Spinal cord (tissue), 10 donors: ENCODE results near the gene CYB561. TPM values are rescaled to one million over a fixed set of nuclear protein-coding genes. Genes with fewer than 3 reads are reported as not detected.

Experiments used
- DNase-seq, 6 donors: peaks; one replicate each; pipeline versions ENCODE4 v3.0.0 to v3.0.0-alpha.2; 2013 to 2015; ENCODE audit warnings: low spot score in 6 of 6, low read depth in 4 of 6
- H3K27ac ChIP-seq: one replicate; pipeline ENCODE4 v1.5.1; 2013; ENCODE audit warnings: low read depth, low read length, control low read depth
- H3K27me3 ChIP-seq: one replicate; pipeline ENCODE4 v1.6.1; 2013; ENCODE audit warnings: low read length; ENCODE audit not compliant: control insufficient read depth, insufficient read depth
- H3K36me3 ChIP-seq: one replicate; pipeline ENCODE4 v1.6.1; 2013; ENCODE audit warnings: low read length; ENCODE audit not compliant: control insufficient read depth, insufficient read depth
- H3K4me1 ChIP-seq: one replicate; pipeline ENCODE4 v1.6.1; 2013; ENCODE audit warnings: low read length; ENCODE audit not compliant: control insufficient read depth, insufficient read depth
- H3K4me3 ChIP-seq: one replicate; pipeline ENCODE4 v1.5.1; 2013; ENCODE audit warnings: low read depth, low read length, control low read depth
- H3K9me3 ChIP-seq: one replicate; pipeline ENCODE4 v1.6.1; 2013; ENCODE audit warnings: low read length; ENCODE audit not compliant: control insufficient read depth, insufficient read depth
- whole genome bisulfite sequencing: methylation state at CpG from one replicate; pipeline ENCODE4 v1.1.5; 2013; ENCODE audit warnings: missing lambda C conversion rate; ENCODE audit not compliant: insufficient coverage; 5-methylcytosine and 5-hydroxymethylcytosine counted together
- polyA plus RNA-seq, 2 donors: library from polyadenylated mRNA; unstranded; fragments of 120-200 nt; gene quantifications; one replicate each; pipeline ENCODE4 v1.2.1, GENCODE V29; 2013; ENCODE audit not compliant: insufficient read length in 2 of 2
- total RNA-seq, 2 donors: library from RNA; depleted of rRNA in 1 of 2; stranded (reverse); fragments of 120-200 nt in 1 of 2; fragments of >200 nt in 1 of 2; gene quantifications; one replicate each; pipeline versions ENCODE4 v1.2.3 to v1.2.4, GENCODE V29; 2013 to 2014
- donor health status: healthy.

The CYB561 gene
- total and polyA plus RNA-seq, 4 donors: 25.1 to 44.2 (median 35.1) TPM

DNA sequence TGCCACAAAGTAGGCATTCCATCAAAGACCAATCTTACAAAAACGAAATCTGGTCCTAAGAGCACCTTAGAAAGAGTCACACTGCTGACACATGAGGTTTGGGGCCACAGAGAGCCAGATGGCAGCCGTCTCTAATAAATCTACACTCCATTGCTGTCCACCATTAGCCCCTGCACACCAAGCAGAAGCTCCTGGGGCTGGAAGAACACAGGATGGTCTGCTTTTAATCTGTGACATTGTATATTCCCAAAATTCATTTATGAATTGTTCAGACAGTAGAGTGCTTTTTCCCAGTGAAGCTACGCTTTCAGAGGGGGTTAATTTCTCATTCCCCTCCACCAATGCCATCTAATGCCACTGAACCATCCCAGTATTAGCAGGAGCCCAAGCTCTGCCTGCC lies 1.6 kb downstream of the CYB561 start:
- Histone ChIP-seq H3K4me1 (peaks cover 39% of the 10 kb centered on the region), H3K27ac (no peak overlapping the region), H3K27me3 (no peaks in the 10 kb centered on the region), H3K4me3 (no peak overlapping the region), H3K9me3 (no peaks in the 10 kb centered on the region), H3K36me3 (peaks cover 15% of the 10 kb centered on the region)
- no peak for DNase-seq
- no CpG with 5 or more reads among the region's 3 CpGs for WGBS

DNA sequence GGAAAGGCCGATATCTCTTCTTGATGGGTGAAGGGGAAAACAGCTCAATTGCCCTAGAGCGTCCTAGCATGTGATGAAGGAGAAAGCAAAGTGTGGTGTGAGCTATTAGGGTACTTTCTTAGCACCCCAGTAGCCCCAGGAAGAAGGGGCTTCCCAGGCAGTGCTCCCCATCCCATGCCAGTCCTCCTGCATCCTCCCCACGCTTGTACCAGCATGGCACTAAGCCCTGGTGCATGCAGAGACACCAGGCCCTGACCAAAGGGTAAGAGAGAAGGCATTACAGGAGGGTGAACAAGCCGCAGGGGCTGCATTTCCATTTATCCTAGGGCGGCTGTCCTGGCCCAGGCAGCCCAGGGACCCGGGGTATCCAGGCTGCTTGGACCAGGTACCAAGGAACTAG lies 3.1 kb downstream of the CYB561 start:
- 99% methylated on average over 4 of the region's 6 CpGs for WGBS
- peaks cover 45% of the 10 kb centered on the region for H3K4me1 ChIP-seq
- peaks cover 15% of the 10 kb centered on the region for H3K36me3 ChIP-seq
- no peaks in the 10 kb centered on the region for H3K9me3 ChIP-seq
- no peak overlapping the region for H3K4me3 ChIP-seq
- no peak overlapping the region for H3K27ac ChIP-seq
- no peaks in the 10 kb centered on the region for H3K27me3 ChIP-seq
- no peak for DNase-seq

DNA sequence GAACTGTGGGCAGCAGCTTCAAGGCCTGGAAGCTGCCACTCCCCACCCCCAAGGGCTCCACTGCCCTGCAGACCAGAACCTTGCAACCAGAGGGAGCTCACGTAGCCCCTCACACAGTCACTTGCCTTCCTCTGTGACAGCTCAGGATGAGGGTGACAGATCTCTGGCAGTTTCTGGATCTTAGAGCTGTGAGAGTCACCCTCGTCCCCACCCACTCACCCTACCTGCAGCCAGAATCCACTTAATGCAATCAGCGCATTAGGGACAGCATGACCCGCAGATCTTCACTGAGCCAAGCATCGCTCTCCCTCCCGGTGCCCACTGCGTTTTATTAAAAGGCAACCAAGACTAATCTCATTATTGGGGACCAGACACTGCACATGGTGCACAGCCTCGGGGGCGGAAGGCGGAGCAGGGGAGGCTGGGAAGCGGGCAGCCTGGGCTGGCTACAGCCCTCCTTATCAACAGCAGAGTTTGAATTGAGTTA lies 3.5 kb downstream of the CYB561 start:
- Histone ChIP-seq H3K27me3 (no peaks in the 10 kb centered on the region), H3K27ac (no peak overlapping the region), H3K4me3 (no peak overlapping the region), H3K36me3 (peaks cover 15% of the 10 kb centered on the region), H3K4me1 (peaks cover 45% of the 10 kb centered on the region), H3K9me3 (no peaks in the 10 kb centered on the region)
- WGBS: 68% methylated on average over 10 of the region's 11 CpGs
- DNase-seq: no peak

DNA sequence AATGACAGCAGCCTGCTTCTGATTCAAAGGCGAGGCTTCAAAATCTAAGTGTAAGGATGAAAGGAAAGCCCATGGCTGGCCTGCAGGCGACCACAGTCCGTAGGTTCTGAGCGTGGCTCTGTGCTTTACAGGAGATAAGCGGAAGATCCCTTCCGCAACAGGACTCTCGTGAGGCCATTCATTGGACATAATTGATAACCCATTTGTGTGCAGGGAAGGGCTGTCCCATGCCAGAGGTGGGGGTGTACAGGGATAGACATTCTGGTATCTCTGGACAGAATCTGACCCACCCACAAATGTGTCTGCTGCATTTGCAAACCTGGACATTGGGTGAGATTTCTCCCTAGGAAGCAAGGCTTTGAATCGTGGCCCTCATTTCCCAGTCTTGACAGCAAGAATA lies 4.0 kb downstream of the CYB561 start:
- 75% methylated on average over 5 of the region's 8 CpGs for WGBS
- Histone ChIP-seq H3K27me3 (no peaks in the 10 kb centered on the region), H3K4me1 (peaks cover 45% of the 10 kb centered on the region), H3K27ac (no peak overlapping the region), H3K9me3 (no peaks in the 10 kb centered on the region), H3K36me3 (peaks cover 19% of the 10 kb centered on the region), H3K4me3 (no peak overlapping the region)
- DNase-seq: no peak

DNA sequence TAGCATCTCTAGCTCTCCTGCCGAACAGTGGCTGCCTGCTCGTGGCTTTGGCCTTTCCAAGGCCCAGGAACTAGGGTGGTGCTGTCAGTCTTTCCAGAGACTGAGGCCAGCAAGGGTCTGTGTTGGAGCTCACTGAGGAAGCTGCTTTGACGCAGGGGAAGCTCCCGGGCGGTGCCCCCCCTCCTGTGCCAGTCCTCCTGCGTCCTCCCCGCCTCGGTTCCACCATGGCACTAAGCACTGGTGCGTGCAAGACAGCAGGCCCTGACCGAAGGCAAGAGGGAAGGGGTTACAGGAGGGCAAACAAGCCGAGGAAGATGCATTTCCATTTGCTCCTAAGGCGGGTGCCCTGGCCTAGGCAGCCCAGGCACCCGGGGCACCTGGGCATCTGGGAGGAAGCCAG lies 4.5 kb downstream of the CYB561 start:
- Histone ChIP-seq H3K9me3 (no peaks in the 10 kb centered on the region), H3K4me1 (peaks cover 45% of the 10 kb centered on the region), H3K36me3 (peaks cover 24% of the 10 kb centered on the region), H3K27me3 (no peaks in the 10 kb centered on the region), H3K27ac (no peak overlapping the region), H3K4me3 (no peak overlapping the region)
- 87% methylated on average over 13 of the region's 13 CpGs for WGBS
- DNase-seq: no peak

DNA sequence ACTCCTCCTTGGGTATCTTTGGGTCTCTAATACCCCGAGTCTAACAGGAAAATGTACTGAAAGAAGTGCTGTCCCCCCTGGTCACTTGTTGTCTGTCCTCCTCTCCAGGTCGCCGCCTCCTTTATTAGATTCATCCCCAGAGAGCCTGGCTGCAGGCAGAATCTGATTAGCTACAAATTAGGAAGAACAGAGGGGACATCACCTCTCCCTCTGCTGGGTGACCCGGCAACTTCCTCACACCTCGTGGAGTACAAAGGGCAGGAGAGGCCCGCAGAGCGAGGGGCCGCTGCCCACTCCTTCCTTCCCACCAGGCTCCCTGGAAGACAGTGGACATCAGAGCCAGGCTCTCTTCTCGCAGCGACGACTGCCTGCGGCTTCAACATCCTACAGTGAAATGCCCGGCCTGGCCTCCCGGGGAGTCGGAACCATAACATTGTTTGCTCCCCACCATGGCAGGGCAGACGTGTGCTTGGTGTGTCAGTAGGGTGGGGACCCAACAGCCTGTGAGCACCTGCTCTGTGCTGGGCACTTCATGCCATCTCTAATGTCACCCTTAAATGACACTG lies 5.3 kb downstream of the CYB561 start:
- Histone ChIP-seq H3K4me3 (no peak overlapping the region), H3K27ac (no peak overlapping the region), H3K4me1 (peaks cover 44% of the 10 kb centered on the region), H3K9me3 (no peaks in the 10 kb centered on the region), H3K36me3 (peaks cover 32% of the 10 kb centered on the region), H3K27me3 (no peaks in the 10 kb centered on the region)
- 53% methylated on average over 10 of the region's 16 CpGs for WGBS
- no peak for DNase-seq

DNA sequence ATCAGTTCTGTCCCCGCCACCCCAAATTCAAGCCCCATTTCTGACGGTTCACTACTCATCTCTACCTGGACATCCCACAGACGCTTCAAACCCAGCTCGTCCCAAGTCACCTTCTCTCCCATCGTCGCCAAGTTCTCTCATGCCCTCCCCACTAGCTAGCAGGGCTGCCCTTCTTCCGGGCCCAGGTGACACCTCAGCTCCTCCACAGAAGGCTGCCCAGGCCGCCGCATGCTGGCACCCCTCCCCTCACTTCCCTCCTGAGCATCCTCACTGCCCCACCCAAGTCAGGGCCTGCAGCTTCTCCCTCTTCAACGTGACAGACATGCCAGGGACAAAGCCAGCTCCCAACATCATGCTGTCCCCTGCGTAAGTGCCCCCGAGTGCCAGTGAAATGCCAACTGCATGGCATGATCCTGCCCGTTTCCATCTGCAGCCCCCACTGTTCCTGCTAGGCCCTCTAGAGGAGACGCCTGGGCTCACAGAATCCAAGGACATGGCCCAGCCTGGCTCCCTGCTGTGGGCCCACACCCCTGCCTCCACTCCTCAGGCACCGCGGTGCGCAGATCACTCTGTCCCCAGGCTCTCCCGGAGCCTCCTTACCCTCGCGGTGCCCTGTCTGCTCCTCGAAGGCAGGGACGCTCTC lies 5.9 kb downstream of the CYB561 start:
- Histone ChIP-seq H3K4me1 (peaks cover 44% of the 10 kb centered on the region), H3K27me3 (no peaks in the 10 kb centered on the region), H3K4me3 (no peak overlapping the region), H3K27ac (no peak overlapping the region), H3K36me3 (peaks cover 38% of the 10 kb centered on the region), H3K9me3 (no peaks in the 10 kb centered on the region)
- no peak for DNase-seq
- WGBS: 72% methylated on average over 22 of the region's 22 CpGs

DNA sequence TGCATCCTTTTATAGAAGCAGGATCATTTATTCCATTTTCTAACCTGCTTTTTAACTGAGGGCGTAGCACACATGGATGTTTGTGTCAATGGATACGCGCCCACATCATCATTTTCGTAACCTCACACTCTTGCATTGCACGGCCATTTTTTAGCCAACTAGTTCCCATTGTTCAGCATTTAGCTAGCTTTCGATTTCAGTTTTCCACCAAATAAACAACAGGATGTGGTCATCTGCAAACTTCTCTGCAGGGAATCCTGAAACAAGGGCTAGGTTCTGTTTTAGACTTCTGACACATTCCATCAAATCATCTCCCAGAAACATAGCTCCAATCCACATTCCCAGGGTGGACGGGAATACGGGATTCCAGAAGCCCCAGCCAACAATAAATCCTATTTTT lies 6.4 kb downstream of the CYB561 start:
- H3K27ac ChIP-seq: no peak overlapping the region
- H3K27me3 ChIP-seq: no peaks in the 10 kb centered on the region
- peaks cover 46% of the 10 kb centered on the region for H3K4me1 ChIP-seq
- H3K4me3 ChIP-seq: no peak overlapping the region
- peaks cover 43% of the 10 kb centered on the region for H3K36me3 ChIP-seq
- 85% methylated on average over 8 of the region's 8 CpGs for WGBS
- H3K9me3 ChIP-seq: no peaks in the 10 kb centered on the region
- no peak for DNase-seq

DNA sequence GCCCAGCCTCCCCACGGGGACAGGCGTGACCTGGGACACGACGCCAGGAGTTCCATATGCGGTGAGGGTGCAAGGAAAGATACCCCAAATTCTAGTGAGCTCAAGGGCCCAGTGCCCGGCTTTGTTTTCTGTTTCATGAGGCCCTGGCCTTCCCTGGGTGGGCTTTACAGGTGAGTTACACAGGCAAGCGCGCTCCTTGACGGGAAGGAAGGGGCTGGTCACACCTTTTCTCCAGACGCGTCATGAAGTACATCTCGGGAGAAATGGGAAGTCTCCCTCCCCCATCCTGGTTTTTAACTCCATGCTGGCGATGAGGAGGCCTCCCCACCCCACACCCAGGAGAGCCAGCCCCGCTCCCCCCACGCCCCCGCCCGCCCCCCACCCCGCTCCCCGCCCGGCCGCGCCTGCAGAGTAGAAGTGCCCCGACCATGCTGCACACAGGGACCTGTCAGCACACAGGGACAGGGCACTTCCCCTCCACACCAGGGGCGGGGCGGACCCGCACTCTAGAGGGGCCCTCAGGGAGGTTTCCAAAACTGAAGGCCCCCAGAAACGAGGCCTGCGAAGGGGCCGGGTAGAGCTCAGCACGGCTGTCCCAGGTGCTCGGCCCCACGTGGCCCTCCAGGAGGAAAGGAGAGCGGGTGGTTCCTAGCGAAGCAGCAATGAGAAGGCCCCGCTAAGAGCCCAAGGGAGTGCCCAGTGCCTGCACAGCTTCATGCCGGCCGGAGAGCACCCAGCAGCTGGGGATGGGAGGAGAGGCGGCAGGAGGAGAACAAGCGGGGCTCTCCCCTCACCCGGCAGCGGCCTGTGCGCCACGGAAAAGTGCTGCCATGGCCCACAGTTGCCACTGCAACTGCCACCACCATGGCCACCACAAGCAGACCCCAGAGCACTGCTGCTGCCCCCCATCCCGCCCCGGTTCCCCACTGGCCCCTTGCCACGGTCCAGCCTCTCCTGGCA lies 7.7 kb downstream of the CYB561 start:
- peak in 1 of 6 donors; percentile 47 for DNase-seq
- Histone ChIP-seq H3K4me3 (no peak overlapping the region), H3K4me1 (peaks cover 58% of the 10 kb centered on the region), H3K9me3 (no peaks in the 10 kb centered on the region), H3K27me3 (no peaks in the 10 kb centered on the region), H3K27ac (no peak overlapping the region), H3K36me3 (peaks cover 56% of the 10 kb centered on the region)
- WGBS: 42% methylated on average over 27 of the region's 46 CpGs
